Hepatocyte (in vitro differentiated cells): ENCODE measurements around the gene PDZD7. TPM values are rescaled to one million over a fixed set of nuclear protein-coding genes. Genes with fewer than 3 reads are reported as not detected.

Experiments used
- DNase-seq: peaks from one replicate; pipeline ENCODE4 v3.0.0-alpha.2; 2016; ENCODE audit warnings: low spot score
- H2AFZ ChIP-seq: fragments of 200-600 bp; sonication (generic); 2 replicates; pipeline ENCODE4 v1.6.0; 2016; ENCODE audit warnings: antibody characterized with exemption, mild to moderate bottlenecking
- H3K27ac ChIP-seq: fragments of 200-600 bp; sonication (generic); 2 replicates; pipeline ENCODE4 v1.5.1; 2016; ENCODE audit warnings: mild to moderate bottlenecking
- H3K27me3 ChIP-seq: fragments of 200-600 bp; sonication (generic); 2 replicates; pipeline ENCODE4 v1.6.1; 2016
- H3K36me3 ChIP-seq: fragments of 200-600 bp; sonication (generic); replicated peaks from 2 replicates; pipeline ENCODE4 v1.5.1; 2016; ENCODE audit warnings: low read depth; ENCODE audit not compliant: insufficient read depth
- H3K4me1 ChIP-seq: fragments of 200-600 bp; sonication (generic); 2 replicates; pipeline ENCODE4 v1.5.1; 2016; ENCODE audit warnings: mild to moderate bottlenecking, moderate library complexity; ENCODE audit not compliant: insufficient read depth
- H3K4me2 ChIP-seq: fragments of 200-600 bp; sonication (generic); 2 replicates; pipeline ENCODE4 v1.6.0; 2016
- H3K4me3 ChIP-seq: fragments of 200-600 bp; sonication (generic); 2 replicates; pipeline ENCODE4 v1.5.1; 2016; ENCODE audit warnings: mild to moderate bottlenecking
- H3K79me2 ChIP-seq: fragments of 200-600 bp; sonication (generic); 2 replicates; pipeline ENCODE4 v1.6.0; 2017; ENCODE audit warnings: mild to moderate bottlenecking
- H3K9me2 ChIP-seq: fragments of 200-600 bp; sonication (generic); replicated peaks from 2 replicates; pipeline ENCODE4 v1.6.0; 2017; ENCODE audit warnings: mild to moderate bottlenecking; ENCODE audit not compliant: insufficient read depth
- H3K9me3 ChIP-seq: fragments of 200-600 bp; sonication (generic); 2 replicates; pipeline ENCODE4 v1.5.1; 2016; ENCODE audit warnings: low read depth, mild to moderate bottlenecking
- H4K20me1 ChIP-seq: fragments of 200-600 bp; sonication (generic); 2 replicates; pipeline ENCODE4 v1.6.0; 2016; ENCODE audit warnings: mild to moderate bottlenecking; ENCODE audit not compliant: insufficient read depth, poor library complexity, severe bottlenecking
- EZH2 ChIP-seq: fragments of 200-600 bp; sonication (generic); IDR thresholded peaks from 2 replicates; pipeline ENCODE4 v1.6.1; 2016; ENCODE audit warnings: antibody characterized with exemption, mild to moderate bottlenecking, borderline replicate concordance
- EZH2phosphoT487 ChIP-seq: fragments of 200-600 bp; sonication (generic); IDR thresholded peaks from one replicate; pipeline ENCODE4 v1.6.1; 2018; ENCODE audit warnings: antibody characterized with exemption, mild to moderate bottlenecking, low read depth, moderate library complexity; ENCODE audit not compliant: unreplicated experiment, severe bottlenecking
- WGBS: methylation state at CpG from one replicate; pipeline ENCODE4 v1.1.6; 2016; ENCODE audit warnings: low lambda C conversion rate; ENCODE audit errors: missing lambda C conversion rate; 5-methylcytosine and 5-hydroxymethylcytosine counted together
- polyA plus RNA-seq: library from polyadenylated mRNA; unstranded; fragments of >200 nt; fragmentation: Nextera tagmentation; extraction: Ambion mirVana; gene quantifications from 2 replicates; pipeline ENCODE4 v1.2.1, GENCODE V29; 2016
- total RNA-seq: library from RNA; depleted of rRNA; stranded (reverse); fragments of >200 nt; gene quantifications from 2 replicates; pipeline ENCODE4 v1.2.3, GENCODE V29; 2014
- TF ChIP-seq, protein P1 (sequence below): fragments of 200-600 bp; sonication (generic); IDR thresholded peaks from 2 replicates; pipeline ENCODE4 v1.5.1; 2016; ENCODE audit warnings: antibody characterized with exemption, mild to moderate bottlenecking; ENCODE audit not compliant: poor library complexity

Gene PDZD7
- total and polyA plus RNA-seq, 2 experiments from 2014 or later = 6.0 to 8.4 TPM

DNA sequence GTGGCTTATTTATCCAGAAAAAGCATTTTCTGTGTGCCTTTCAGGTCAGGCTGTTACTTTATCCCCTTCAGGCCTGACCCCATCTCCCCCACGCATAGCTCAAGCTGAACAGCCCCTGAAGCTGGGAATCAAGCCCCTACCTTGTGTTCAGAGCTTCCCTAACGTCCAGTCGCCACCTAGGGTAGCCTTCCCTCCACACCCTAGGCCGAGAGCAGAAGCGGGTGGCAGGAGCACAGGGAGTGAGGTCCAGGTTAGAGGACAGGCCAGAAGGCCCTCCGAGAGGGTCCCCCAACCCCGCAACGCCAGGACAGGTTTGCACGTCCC is 62.1 kb downstream of the PDZD7 start:
- Histone ChIP-seq H2AFZ (peak overlapping the region; percentile 93), H3K9me3 (no peaks in the 10 kb centered on the region)

DNA sequence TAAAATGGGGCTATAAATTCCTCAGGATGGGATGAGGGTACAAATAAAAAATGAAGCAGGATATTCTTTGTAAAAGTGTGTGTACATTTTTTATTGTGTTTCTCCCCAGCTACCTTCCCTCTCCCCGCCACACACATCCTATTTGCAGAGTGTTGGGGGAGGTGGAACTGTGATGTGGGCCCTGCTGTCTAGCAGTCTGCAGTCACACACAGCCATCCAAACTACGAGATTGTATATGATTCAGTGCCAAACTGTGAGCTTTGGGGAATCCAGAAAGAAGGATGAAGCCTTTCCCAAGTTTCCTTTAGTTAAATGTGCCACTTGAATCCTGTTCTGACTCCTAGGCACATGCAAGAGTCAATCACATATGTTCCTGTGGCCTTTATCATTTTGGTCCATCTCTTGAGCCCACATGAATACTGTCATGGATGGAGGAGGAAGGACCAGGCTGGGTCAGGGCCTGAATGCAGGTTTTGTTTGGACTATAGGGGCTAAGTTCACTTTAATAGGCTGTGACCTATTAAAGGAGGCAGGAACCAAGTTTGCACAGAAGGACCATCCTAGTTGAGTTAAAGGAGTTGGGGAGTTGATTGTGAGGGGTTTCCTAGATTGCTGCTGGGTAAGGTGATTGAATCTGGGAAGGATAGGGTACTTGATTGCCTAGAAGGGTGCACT is 62.7 kb downstream of the PDZD7 start:
- no peaks in the 10 kb centered on the region for H3K9me3 ChIP-seq
- H3K27me3 ChIP-seq = no peaks in the 10 kb centered on the region
- H3K4me2 ChIP-seq = peak overlapping the region; percentile 98
- DNase-seq = no peak
- no peaks in the 10 kb centered on the region for H3K36me3 ChIP-seq
- H3K9me2 ChIP-seq = no peaks in the 10 kb centered on the region
- TF ChIP-seq, protein P1, sequence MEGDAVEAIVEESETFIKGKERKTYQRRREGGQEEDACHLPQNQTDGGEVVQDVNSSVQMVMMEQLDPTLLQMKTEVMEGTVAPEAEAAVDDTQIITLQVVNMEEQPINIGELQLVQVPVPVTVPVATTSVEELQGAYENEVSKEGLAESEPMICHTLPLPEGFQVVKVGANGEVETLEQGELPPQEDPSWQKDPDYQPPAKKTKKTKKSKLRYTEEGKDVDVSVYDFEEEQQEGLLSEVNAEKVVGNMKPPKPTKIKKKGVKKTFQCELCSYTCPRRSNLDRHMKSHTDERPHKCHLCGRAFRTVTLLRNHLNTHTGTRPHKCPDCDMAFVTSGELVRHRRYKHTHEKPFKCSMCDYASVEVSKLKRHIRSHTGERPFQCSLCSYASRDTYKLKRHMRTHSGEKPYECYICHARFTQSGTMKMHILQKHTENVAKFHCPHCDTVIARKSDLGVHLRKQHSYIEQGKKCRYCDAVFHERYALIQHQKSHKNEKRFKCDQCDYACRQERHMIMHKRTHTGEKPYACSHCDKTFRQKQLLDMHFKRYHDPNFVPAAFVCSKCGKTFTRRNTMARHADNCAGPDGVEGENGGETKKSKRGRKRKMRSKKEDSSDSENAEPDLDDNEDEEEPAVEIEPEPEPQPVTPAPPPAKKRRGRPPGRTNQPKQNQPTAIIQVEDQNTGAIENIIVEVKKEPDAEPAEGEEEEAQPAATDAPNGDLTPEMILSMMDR = no peak
- TF ChIP-seq EZH2 = no peak
- TF ChIP-seq EZH2phosphoT487 = no peak
- WGBS = 84% methylated on average over 2 of the region's 2 CpGs
- H3K79me2 ChIP-seq = peaks cover 14% of the 10 kb centered on the region
- peaks cover 26% of the 10 kb centered on the region for H3K4me1 ChIP-seq
- no peaks in the 10 kb centered on the region for H4K20me1 ChIP-seq
- no peak overlapping the region for H3K4me3 ChIP-seq
- H3K27ac ChIP-seq = peak overlapping the region; percentile 19
- no peak overlapping the region for H2AFZ ChIP-seq

More for the DNA sequence above, 62.1 kb downstream of the PDZD7 start:
- TF ChIP-seq EZH2 (no peak), EZH2phosphoT487 (no peak)
- TF ChIP-seq, protein P1 = no peak
- Histone ChIP-seq H3K4me1 (peaks cover 24% of the 10 kb centered on the region), H3K4me2 (peak overlapping the region; percentile 98), H4K20me1 (no peaks in the 10 kb centered on the region), H3K36me3 (no peaks in the 10 kb centered on the region), H3K27me3 (no peaks in the 10 kb centered on the region), H3K9me2 (no peaks in the 10 kb centered on the region), H3K27ac (no peak overlapping the region), H3K4me3 (peak overlapping the region; percentile 96), H3K79me2 (peaks cover 19% of the 10 kb centered on the region)
- 23% methylated on average over 9 of the region's 9 CpGs for WGBS
- DNase-seq = no peak

DNA sequence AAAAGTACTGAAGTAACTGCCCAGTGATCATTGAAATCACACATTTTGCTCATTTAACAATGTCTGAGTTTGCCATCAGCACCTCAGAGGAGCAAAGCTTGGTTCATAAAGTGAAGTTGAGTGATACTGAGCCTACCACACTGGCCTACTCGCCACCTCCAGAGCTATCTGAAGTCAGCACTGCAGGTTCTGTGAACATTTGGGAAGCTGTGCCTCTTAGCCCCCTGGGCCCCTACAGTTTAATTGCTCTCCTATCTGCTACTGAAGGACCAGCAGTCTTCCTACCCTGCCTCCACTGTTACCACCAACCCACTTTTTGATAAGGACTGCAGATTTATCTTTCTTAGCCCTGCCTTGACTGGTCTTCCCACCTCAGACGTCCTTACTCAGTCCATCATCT is 63.6 kb downstream of the PDZD7 start:
- Histone ChIP-seq H3K79me2 (peaks cover 6% of the 10 kb centered on the region), H3K4me3 (no peak overlapping the region), H3K4me1 (peaks cover 28% of the 10 kb centered on the region), H3K4me2 (no peak overlapping the region), H3K9me3 (no peaks in the 10 kb centered on the region), H4K20me1 (no peaks in the 10 kb centered on the region), H3K27ac (no peak overlapping the region), H3K36me3 (no peaks in the 10 kb centered on the region), H3K9me2 (no peaks in the 10 kb centered on the region), H2AFZ (no peak overlapping the region), H3K27me3 (no peaks in the 10 kb centered on the region)
- TF ChIP-seq EZH2phosphoT487 (no peak), EZH2 (no peak)
- TF ChIP-seq, protein P1 = no peak
- DNase-seq = no peak
- 79% methylated on average over 2 of the region's 2 CpGs for WGBS

DNA sequence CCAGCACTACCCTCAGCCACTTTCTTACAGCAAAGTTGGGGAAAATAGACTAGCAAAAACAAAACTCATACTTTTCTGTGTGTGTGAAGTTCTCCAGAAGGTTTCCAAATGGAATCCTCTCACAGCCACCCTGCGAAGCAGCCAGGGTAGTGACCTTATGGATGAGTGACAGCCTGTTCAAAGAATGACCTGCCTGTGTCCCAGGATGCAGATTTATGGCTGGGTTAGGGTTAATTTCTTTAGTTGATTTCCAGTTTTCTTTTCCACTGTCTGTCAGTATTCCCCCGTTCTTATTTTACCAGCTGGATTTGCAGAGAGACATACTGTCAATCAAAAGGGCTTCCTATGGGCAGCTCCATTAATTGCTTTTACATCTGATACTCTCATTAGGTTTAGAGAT is 64.0 kb downstream of the PDZD7 start:
- Histone ChIP-seq H3K4me2 (no peak overlapping the region), H3K36me3 (no peaks in the 10 kb centered on the region), H3K79me2 (peaks cover 1% of the 10 kb centered on the region), H4K20me1 (no peaks in the 10 kb centered on the region), H3K9me2 (no peaks in the 10 kb centered on the region), H3K4me3 (no peak overlapping the region), H3K4me1 (peaks cover 23% of the 10 kb centered on the region), H3K9me3 (no peaks in the 10 kb centered on the region), H2AFZ (no peak overlapping the region), H3K27ac (no peak overlapping the region), H3K27me3 (no peaks in the 10 kb centered on the region)
- 54% methylated on average over 2 of the region's 2 CpGs for WGBS
- no peak for DNase-seq
- TF ChIP-seq EZH2 (no peak), EZH2phosphoT487 (no peak)
- TF ChIP-seq, protein P1 = no peak
